Stimulated activated CD4-positive, alpha-beta T cell treated with anti-CD3 and anti-CD28 coated beads, Interleukin-12 subunit alpha, Interleukin-12 subunit beta, amount 100 ng/mL, for 4 hours (primary cell): ENCODE data around the gene CPLX4.
"Not testable (repeated sequence)": the region's sequence is repeated elsewhere in the genome, so short reads cannot be mapped to it uniquely, and the experiment has no call there.

Experiments used
- DNase-seq: peaks from one replicate; pipeline ENCODE4 v3.0.0-alpha.2; 2020

Gene CPLX4

GRCh38 chr18:59268721-59269562 is 49.5 kb downstream of the CPLX4 start:
- peak; percentile 41 for DNase-seq

DNA sequence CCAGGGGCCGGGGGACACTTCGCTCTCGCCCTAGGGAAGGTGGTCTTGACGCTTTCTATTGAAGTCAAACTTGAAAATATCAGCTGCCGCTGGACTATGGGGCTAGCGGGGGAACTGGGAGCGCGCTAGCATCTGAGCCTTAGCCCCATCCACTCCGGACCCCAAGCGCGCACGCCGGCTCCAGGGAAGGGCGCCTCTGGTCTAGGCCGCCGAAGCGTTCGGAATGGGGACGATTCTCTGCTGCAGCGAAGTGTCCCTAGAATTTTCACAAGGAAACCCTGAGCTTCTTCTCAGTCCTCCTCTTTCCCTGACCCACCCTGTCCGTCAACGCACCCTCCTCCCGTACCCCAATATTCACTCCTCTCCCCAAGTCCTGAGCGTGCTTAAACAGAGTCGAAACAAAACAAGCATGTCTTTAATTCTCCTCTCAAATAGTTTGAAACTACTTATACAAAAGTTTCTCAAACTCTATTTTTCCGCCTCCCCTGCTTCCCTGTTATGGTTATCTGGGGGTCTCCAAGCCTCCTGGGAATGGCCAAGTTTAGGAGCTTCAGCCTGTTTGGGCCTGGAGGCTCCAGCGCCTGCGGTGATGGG is 50.2 kb downstream of the CPLX4 start:
- DNase-seq = no peak

GRCh38 chr18:59267503-59268126 is 50.8 kb downstream of the CPLX4 start:
- no peak for DNase-seq

GRCh38 chr18:59266886-59267502 is 51.5 kb downstream of the CPLX4 start:
- DNase-seq = no peak

DNA sequence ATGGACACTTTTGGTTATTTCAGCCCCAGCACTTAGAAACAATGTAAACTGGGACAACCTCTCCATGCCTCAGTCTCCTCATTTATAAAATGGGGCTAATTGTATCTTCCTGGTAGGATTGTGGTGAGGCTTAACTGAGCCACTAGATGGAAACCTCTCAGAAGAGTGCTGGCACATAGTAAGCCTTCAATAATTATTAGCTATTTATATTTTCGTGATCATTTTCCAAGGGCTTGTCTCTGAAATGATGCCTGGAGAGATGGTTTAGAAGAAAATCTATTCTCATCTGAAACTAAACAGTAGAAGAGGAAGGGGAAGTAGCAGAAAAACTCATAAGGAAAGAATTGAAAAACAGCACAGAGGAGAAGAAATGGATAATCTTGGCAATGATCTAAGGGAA is 52.0 kb downstream of the CPLX4 start:
- no peak for DNase-seq

- DNase-seq = no peak
Observed at GRCh38 chr18:59265974-59266369, 52.5 kb downstream of the CPLX4 start.

DNA sequence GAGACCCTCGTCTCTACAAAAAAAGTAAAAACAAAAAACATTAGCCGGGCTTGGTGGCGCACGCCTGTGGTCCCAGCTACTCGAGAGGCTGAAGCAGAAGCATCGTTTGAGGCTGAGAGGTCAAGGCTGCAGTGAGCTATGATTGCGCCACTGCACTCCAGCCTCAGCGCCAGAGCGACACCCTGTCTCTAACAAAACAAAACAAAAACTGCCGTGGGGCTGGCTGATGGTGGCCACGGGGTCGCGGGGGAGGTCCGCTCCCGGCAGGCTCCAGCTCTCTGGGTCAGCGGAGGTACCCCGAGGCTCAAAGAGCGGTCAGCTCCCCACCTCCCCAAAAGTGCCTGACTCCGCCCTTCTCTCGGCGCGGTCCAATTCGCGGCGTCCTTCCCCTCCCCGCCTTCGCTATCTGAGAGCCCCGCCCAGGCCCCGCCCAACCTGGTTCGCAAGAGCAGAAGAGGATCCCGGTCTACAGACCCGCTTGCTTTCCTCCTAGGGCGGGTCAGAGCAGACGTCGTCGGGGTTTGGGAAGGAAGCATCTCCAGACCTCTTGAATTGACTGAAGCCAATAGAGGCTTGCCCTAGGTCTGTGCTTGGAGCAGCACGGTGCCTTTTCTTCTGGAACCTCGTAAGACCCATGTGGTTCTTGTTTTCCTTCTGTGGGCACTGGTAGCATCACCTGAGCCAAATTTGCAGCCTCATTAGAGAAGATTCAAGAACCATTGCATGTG is 53.0 kb downstream of the CPLX4 start:
- DNase-seq = peak; percentile 28

- DNase-seq = no peak
Observed at GRCh38 chr18:59264651-59265245, 53.7 kb downstream of the CPLX4 start.

DNA sequence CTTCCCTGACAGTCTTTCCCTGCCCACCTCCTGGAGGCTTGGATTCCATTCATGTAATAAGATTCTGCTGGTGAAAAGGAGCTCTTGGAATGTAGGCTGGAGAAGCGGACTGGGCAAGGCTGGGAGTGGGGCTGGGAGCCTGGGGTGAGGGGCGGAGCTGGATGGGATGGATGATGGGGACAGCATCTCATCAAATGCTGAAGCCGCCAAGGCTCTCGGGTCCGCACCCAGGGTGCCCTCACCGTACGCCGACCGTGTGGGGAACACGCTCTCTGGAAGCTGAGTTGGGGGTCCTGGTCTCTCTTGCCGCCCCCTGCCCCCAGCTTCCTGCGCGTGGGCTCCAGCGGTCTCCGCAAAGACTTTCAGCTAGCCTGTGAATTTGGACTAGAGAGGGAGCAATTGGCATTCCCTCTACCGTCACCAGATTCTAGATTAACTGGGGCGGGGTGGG is 54.3 kb downstream of the CPLX4 start:
- no peak for DNase-seq

DNA sequence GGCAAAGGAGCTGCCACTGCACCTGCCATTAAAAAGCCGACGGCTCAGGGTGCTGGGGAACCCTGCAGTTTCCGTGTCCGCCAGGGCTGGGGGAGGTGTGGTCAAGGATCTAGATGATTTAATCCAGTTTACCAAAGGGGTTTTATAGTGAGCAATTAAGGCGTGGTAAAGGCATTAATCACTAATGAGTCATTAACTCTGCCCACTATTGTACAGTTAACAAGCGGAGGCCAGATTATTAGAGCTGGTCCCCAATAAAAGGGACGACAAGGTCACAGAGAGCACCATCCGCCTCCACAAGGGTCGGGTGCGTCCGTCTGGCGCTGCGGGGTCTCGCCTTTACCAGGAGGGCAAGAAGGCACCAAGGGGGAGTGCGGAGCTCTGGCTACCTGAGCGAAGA is 54.8 kb downstream of the CPLX4 start:
- no peak for DNase-seq

- DNase-seq = not testable (repeated sequence)
Observed at GRCh38 chr18:59262243-59262642, 56.2 kb downstream of the CPLX4 start.

DNA sequence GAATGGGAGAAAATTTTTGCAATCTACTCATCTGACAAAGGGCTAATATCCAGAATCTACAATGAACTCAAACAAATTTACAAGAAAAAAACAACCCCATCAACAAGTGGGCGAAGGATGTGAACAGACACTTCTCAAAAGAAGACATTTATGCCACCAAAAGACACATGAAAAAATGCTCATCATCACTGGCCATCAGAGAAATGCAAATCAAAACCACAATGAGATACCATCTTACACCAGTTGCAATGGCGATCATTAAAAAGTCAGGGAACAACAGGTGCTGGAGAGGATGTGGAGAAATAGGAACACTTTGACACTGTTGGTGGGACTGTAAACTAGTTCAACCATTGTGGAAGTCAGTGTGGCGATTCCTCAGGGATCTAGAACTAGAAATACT is 56.6 kb downstream of the CPLX4 start:
- DNase-seq = not testable (repeated sequence)

- DNase-seq = not testable (repeated sequence)
Observed at GRCh38 chr18:59255491-59255890, 63.0 kb downstream of the CPLX4 start.

GRCh38 chr18:59249199-59249774 is 69.2 kb downstream of the CPLX4 start:
- peak; percentile 20 for DNase-seq

DNA sequence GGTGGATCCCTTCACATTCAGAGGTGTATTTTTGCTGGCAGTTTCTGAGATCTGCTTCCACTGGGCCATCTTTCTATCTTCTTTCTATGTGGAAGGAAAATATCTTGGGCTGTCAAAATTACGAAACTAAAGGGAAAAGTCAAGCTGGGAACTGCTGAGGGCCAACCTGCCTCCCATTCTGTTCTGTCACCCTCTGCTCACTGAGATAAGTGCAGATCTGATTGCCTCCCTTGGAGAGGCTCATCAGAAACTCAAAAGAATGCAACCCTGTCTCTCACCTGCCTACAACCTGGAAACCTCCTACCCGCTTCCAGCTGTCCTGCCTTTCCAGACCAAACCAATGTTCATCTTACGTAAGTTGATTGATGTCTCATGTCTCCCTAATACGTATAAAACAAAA is 71.7 kb downstream of the CPLX4 start:
- no peak for DNase-seq
